Sigmoid colon (tissue), 4 donors: ENCODE data around the gene PRADC1.

Experiments
- EP300 ChIP-seq, 4 donors: sonication (generic); formaldehyde crosslinking; IDR thresholded peaks; one replicate each; pipeline ENCODE4 v1.6.1; 2017; ENCODE audit warnings: antibody characterized with exemption in 4 of 4
- POLR2A ChIP-seq, 2 donors: fragments of 450-650 bp; IDR thresholded peaks; one replicate each; pipeline ENCODE4 v1.6.1; 2016; ENCODE audit warnings: antibody characterized with exemption in 2 of 2, mild to moderate bottlenecking in 2 of 2, moderate library complexity in 2 of 2
- TF ChIP-seq, protein P1 (sequence below), 4 experiments: fragments of 450-650 bp in 3 of 4; fragments of 200-600 bp in 1 of 4; IDR thresholded peaks; one replicate each; pipeline ENCODE4 v1.5.1; 2016 to 2019; ENCODE audit warnings: antibody characterized with exemption in 4 of 4, mild to moderate bottlenecking in 3 of 4, moderate library complexity in 2 of 4

DNA sequence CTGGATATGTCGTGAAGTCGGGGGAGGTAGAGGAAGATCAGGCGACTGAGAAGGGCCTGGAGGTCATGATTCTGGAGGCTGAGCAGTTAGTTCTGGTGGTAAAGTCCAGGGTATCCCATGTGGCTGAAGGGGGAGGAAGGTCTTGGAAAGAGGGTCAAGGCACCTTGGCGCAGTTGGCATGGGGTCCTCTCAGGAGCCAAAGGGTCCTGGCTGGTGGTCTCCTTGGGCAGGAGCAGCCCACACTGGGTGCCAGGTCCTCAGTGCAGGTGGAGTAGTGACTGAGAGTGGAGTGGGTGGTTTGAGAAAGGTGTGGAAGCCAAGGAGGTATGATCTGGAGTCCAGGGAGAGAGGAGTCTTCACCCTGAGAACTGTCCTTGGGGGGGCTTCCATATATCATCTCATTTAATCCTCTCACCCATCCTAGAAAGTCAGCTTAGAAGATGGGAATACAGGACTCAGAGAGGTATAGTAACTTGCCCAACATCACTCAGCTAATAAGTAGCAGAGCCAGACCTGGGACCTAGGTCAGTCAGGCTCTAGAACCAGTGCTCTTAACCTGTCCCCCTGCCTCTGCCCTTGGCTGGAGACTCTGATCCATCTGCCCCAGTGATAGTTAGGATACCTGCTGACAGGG, 26.8 kb upstream of the PRADC1 start:
- TF ChIP-seq, protein P1, sequence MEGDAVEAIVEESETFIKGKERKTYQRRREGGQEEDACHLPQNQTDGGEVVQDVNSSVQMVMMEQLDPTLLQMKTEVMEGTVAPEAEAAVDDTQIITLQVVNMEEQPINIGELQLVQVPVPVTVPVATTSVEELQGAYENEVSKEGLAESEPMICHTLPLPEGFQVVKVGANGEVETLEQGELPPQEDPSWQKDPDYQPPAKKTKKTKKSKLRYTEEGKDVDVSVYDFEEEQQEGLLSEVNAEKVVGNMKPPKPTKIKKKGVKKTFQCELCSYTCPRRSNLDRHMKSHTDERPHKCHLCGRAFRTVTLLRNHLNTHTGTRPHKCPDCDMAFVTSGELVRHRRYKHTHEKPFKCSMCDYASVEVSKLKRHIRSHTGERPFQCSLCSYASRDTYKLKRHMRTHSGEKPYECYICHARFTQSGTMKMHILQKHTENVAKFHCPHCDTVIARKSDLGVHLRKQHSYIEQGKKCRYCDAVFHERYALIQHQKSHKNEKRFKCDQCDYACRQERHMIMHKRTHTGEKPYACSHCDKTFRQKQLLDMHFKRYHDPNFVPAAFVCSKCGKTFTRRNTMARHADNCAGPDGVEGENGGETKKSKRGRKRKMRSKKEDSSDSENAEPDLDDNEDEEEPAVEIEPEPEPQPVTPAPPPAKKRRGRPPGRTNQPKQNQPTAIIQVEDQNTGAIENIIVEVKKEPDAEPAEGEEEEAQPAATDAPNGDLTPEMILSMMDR (IDR thresholded peaks at IDR 0.05): no peak
- TF ChIP-seq POLR2A (IDR thresholded peaks at IDR 0.05) (no peak), EP300 (IDR thresholded peaks at IDR 0.05) (no peak)
